Thyroid gland (tissue), 4 donors: ENCODE results near the gene WDSUB1. TPM values are rescaled to one million over a fixed set of nuclear protein-coding genes. Genes with fewer than 3 reads are reported as not detected.

Experiments
- DNase-seq, 2 donors: peaks; one replicate each; pipeline ENCODE4 v3.0.0-alpha.2; 2019
- H3K27ac ChIP-seq, 3 donors: fragments of 200-600 bp; sonication (generic); 1 replicate in 2 of 3; 2 replicates in 1 of 3; pipeline ENCODE4 v1.5.1; 2016 to 2019; ENCODE audit warnings: mild to moderate bottlenecking in 1 of 3, moderate library complexity in 1 of 3
- H3K27me3 ChIP-seq: fragments of 200-600 bp; sonication (generic); one replicate; pipeline ENCODE4 v1.5.1; 2019
- H3K36me3 ChIP-seq, 2 donors: fragments of 200-600 bp; sonication (generic); one replicate each; pipeline ENCODE4 v1.5.1; 2016 to 2019
- H3K4me1 ChIP-seq, 2 donors: fragments of 200-600 bp; sonication (generic); one replicate each; pipeline ENCODE4 v1.5.1; 2017 to 2019
- H3K4me3 ChIP-seq, 3 donors: fragments of 200-600 bp; sonication (generic); replicated peaks in 1 of 3; 1 replicate in 2 of 3; 2 replicates in 1 of 3; pipeline ENCODE4 v1.5.1; 2016; ENCODE audit warnings: mild to moderate bottlenecking in 1 of 3
- H3K9me3 ChIP-seq: fragments of 200-600 bp; sonication (generic); one replicate; pipeline ENCODE4 v1.5.1; 2017
- CTCF ChIP-seq, 6 experiments: fragments of 200-600 bp in 3 of 6; fragments of 450-650 bp in 3 of 6; sonication (generic) in 3 of 6; IDR thresholded peaks; one replicate each; pipeline ENCODE4 v1.5.1; 2016 to 2019; ENCODE audit warnings: antibody characterized with exemption in 6 of 6, mild to moderate bottlenecking in 2 of 6, inconsistent platforms in 1 of 6, moderate library complexity in 1 of 6
- POLR2A ChIP-seq, 2 donors: fragments of 450-650 bp; IDR thresholded peaks; one replicate each; pipeline ENCODE4 v1.6.1; 2017; ENCODE audit warnings: antibody characterized with exemption in 2 of 2, mild to moderate bottlenecking in 2 of 2, moderate library complexity in 1 of 2
- WGBS, 2 donors: methylation state at CpG; one replicate each; pipeline ENCODE4 v1.1.5; 2017; 5-methylcytosine and 5-hydroxymethylcytosine counted together
- intact Hi-C: fragments of 100-400 bp; cut with DNase I; formaldehyde crosslinking; loops from one replicate; pipeline ENCODE4 v1.15.1; 2023
- total RNA-seq, 4 donors: library from RNA; depleted of rRNA; stranded (reverse); fragments of >200 nt; gene quantifications; one replicate each; pipeline ENCODE4 v1.2.3, GENCODE V29; 2016

The WDSUB1 gene
- total RNA-seq, 4 donors from 2014 or later = 13.2 to 22.9 (median 18.2) TPM

GRCh38 chr2:159199236-159199635 lies 87.3 kb downstream of the WDSUB1 start:
- no peak overlapping the region for H3K27ac ChIP-seq
- H3K4me1 ChIP-seq = peaks cover 3 to 10% of the 10 kb centered on the region in 2 donors
- no peaks in the 10 kb centered on the region for H3K27me3 ChIP-seq
- intact Hi-C loops = no loop called here
- WGBS, 2 donors = 94 to 95% methylated on average over 9 of the region's 9 CpGs
- H3K4me3 ChIP-seq = no peak overlapping the region
- DNase-seq = no peak
- no peak for TF ChIP-seq CTCF (IDR thresholded peaks at IDR 0.05)
- no peak for TF ChIP-seq POLR2A (IDR thresholded peaks at IDR 0.05)
- no peaks in the 10 kb centered on the region for H3K9me3 ChIP-seq
- H3K36me3 ChIP-seq = peaks cover 12 to 28% of the 10 kb centered on the region in 2 donors

GRCh38 chr2:159196393-159196925 lies 90.0 kb downstream of the WDSUB1 start:
- H3K4me1 ChIP-seq = peaks cover 3 to 10% of the 10 kb centered on the region in 2 donors
- H3K27ac ChIP-seq = no peak overlapping the region
- no peaks in the 10 kb centered on the region for H3K27me3 ChIP-seq
- H3K4me3 ChIP-seq = no peak overlapping the region
- TF ChIP-seq POLR2A (IDR thresholded peaks at IDR 0.05) (no peak), CTCF (IDR thresholded peaks at IDR 0.05) (no peak)
- no peaks in the 10 kb centered on the region for H3K9me3 ChIP-seq
- H3K36me3 ChIP-seq = peaks cover 12 to 28% of the 10 kb centered on the region in 2 donors
- no peak for DNase-seq
- WGBS, 2 donors = 94 to 95% methylated on average over 2 to 7 of the region's 14 CpGs
- intact Hi-C loops = no loop called here

GRCh38 chr2:159195697-159196096 lies 90.8 kb downstream of the WDSUB1 start:
- 89 to 96% methylated on average over 5 to 6 of the region's 6 CpGs for WGBS, 2 donors

GRCh38 chr2:159194241-159194640 lies 92.3 kb downstream of the WDSUB1 start:
- peaks cover 12 to 28% of the 10 kb centered on the region in 2 donors for H3K36me3 ChIP-seq
- H3K27ac ChIP-seq = peak overlapping the region in 1 of 3 donors; percentile 7
- no peak for TF ChIP-seq POLR2A (IDR thresholded peaks at IDR 0.05)
- TF ChIP-seq CTCF (IDR thresholded peaks at IDR 0.05) = no peak
- no peak overlapping the region for H3K4me3 ChIP-seq
- DNase-seq = no peak
- WGBS, 2 donors = 85 to 89% methylated on average over 8 to 10 of the region's 10 CpGs
- no peaks in the 10 kb centered on the region for H3K27me3 ChIP-seq
- no peaks in the 10 kb centered on the region for H3K9me3 ChIP-seq
- intact Hi-C loops = no loop called here
- H3K4me1 ChIP-seq = no peaks in the 10 kb centered on the region

More at GRCh38 chr2:159195697-159196096, 90.8 kb downstream of the WDSUB1 start:
- Histone ChIP-seq H3K4me3 (no peak overlapping the region), H3K4me1 (peaks cover 3 to 8% of the 10 kb centered on the region in 2 donors), H3K27ac (no peak overlapping the region), H3K9me3 (no peaks in the 10 kb centered on the region), H3K36me3 (peaks cover 12 to 28% of the 10 kb centered on the region in 2 donors), H3K27me3 (no peaks in the 10 kb centered on the region)
- no peak for DNase-seq
- intact Hi-C loops = no loop called here
- TF ChIP-seq POLR2A (IDR thresholded peaks at IDR 0.05) (no peak), CTCF (IDR thresholded peaks at IDR 0.05) (no peak)

GRCh38 chr2:159193791-159194190 lies 92.7 kb downstream of the WDSUB1 start:
- DNase-seq = no peak
- Histone ChIP-seq H3K4me1 (no peaks in the 10 kb centered on the region), H3K9me3 (no peaks in the 10 kb centered on the region), H3K4me3 (no peak overlapping the region), H3K27ac (no peak overlapping the region), H3K36me3 (peaks cover 12 to 28% of the 10 kb centered on the region in 2 donors), H3K27me3 (no peaks in the 10 kb centered on the region)
- WGBS, 2 donors = 94 to 96% methylated on average over 4 of the region's 4 CpGs
- TF ChIP-seq CTCF (IDR thresholded peaks at IDR 0.05) = no peak
- TF ChIP-seq POLR2A (IDR thresholded peaks at IDR 0.05) = no peak
- intact Hi-C loops = no loop called here
